WTC11 (cell line): ENCODE measurements around the gene BLM. TPM values are rescaled to one million over a fixed set of nuclear protein-coding genes. Genes with fewer than 3 reads are reported as not detected.
"Not testable (repeated sequence)": the region's sequence is repeated elsewhere in the genome, so short reads cannot be mapped to it uniquely, and the experiment has no call there.

ENCODE experiments used
- ATAC-seq: fragments of 200-7000 bp; cut with Tn5 transposase; 2 replicates; pipeline ENCODE4 v1.10.0; 2021; ENCODE audit warnings: mild to moderate bottlenecking, moderate library complexity
- CTCF ChIA-PET: fragments of 300-600 bp; sonication (Branson Sonifier 250); formaldehyde crosslinking; loops from one replicate; lab custom pipeline; 2021; ENCODE audit warnings: antibody characterized with exemption; lab: Charles Lee
- POLR2A ChIA-PET: fragments of 350-600 bp; sonication (Branson Sonifier 250); formaldehyde crosslinking; loops from one replicate; lab custom pipeline; 2021; ENCODE audit warnings: antibody characterized with exemption; lab: Charles Lee
- DNase-seq: peaks from one replicate; pipeline ENCODE4 v3.0.0; 2021; ENCODE audit warnings: low spot score
- H3K27ac Mint-ChIP-seq: 2 replicates; pipeline ENCODE4 v1.8.0; 2021; ENCODE audit warnings: mixed read lengths
- H3K27me3 Mint-ChIP-seq: 2 replicates; pipeline ENCODE4 v1.8.0; 2021; ENCODE audit warnings: low read depth, mild to moderate bottlenecking, moderate library complexity, mixed read lengths
- H3K36me3 Mint-ChIP-seq: 2 replicates; pipeline ENCODE4 v1.8.0; 2021; ENCODE audit warnings: mixed read lengths
- H3K4me1 Mint-ChIP-seq: 2 replicates; pipeline ENCODE4 v1.8.0; 2022; ENCODE audit warnings: mixed read lengths
- H3K4me3 Mint-ChIP-seq: 2 replicates; pipeline ENCODE4 v1.8.0; 2021; ENCODE audit warnings: mild to moderate bottlenecking, moderate library complexity, mixed read lengths
- H3K9me3 Mint-ChIP-seq: 2 replicates; pipeline ENCODE4 v1.8.0; 2021; ENCODE audit warnings: mixed read lengths
- ARID4B ChIP-seq: sonication (generic); formaldehyde crosslinking; IDR thresholded peaks from 2 replicates; pipeline ENCODE4 v1.8.0; 2023; ENCODE audit warnings: missing genetic modification reagents, mild to moderate bottlenecking, borderline replicate concordance
- ATF1 ChIP-seq: sonication (generic); formaldehyde crosslinking; IDR thresholded peaks from 2 replicates; pipeline ENCODE4 v1.8.1; 2023; ENCODE audit warnings: mild to moderate bottlenecking, moderate library complexity, missing genetic modification reagents
- ATF6 ChIP-seq: sonication (generic); formaldehyde crosslinking; IDR thresholded peaks from 2 replicates; pipeline ENCODE4 v1.8.1; 2023; ENCODE audit warnings: mild to moderate bottlenecking, missing genetic modification reagents
- CREM ChIP-seq: sonication (generic); formaldehyde crosslinking; IDR thresholded peaks from 2 replicates; pipeline ENCODE4 v1.8.1; 2022; ENCODE audit warnings: mild to moderate bottlenecking, missing genetic modification reagents, moderate library complexity
- CTCF ChIP-seq: fragments of 200-600 bp; IDR thresholded peaks from 2 replicates; pipeline ENCODE4 v1.8.0; 2022; ENCODE audit warnings: antibody characterized with exemption
- ELF4 ChIP-seq: sonication (generic); formaldehyde crosslinking; IDR thresholded peaks from 2 replicates; pipeline ENCODE4 v1.8.1; 2022; ENCODE audit warnings: low read depth, mild to moderate bottlenecking, moderate library complexity, missing genetic modification reagents
- GABPB1 ChIP-seq: sonication (generic); formaldehyde crosslinking; IDR thresholded peaks from 2 replicates; pipeline ENCODE4 v1.8.1; 2023; ENCODE audit warnings: mild to moderate bottlenecking, missing genetic modification reagents
- MAX ChIP-seq: sonication (generic); formaldehyde crosslinking; IDR thresholded peaks from 2 replicates; pipeline ENCODE4 v1.8.0; 2022; ENCODE audit warnings: mild to moderate bottlenecking, missing genetic modification reagents
- NFYB ChIP-seq: sonication (generic); formaldehyde crosslinking; conservative IDR thresholded peaks from 2 replicates; pipeline ENCODE4 v1.8.0; 2022; ENCODE audit warnings: low read depth, missing genetic modification reagents
- NR1H2 ChIP-seq: sonication (generic); formaldehyde crosslinking; IDR thresholded peaks from 2 replicates; pipeline ENCODE4 v1.9.0; 2021; ENCODE audit warnings: mild to moderate bottlenecking, moderate library complexity, missing genetic modification reagents
- NR3C1 ChIP-seq: sonication (generic); formaldehyde crosslinking; conservative IDR thresholded peaks from 2 replicates; pipeline ENCODE4 v1.8.1; 2023; ENCODE audit warnings: low read depth, mild to moderate bottlenecking, missing genetic modification reagents
- PRRX2 ChIP-seq: fragments of 250-450 bp; sonication (Bioruptor Pico); IDR thresholded peaks from 2 replicates; pipeline ENCODE4 v1.8.0; 2021; ENCODE audit warnings: mild to moderate bottlenecking
- SMAD4 ChIP-seq: sonication (generic); formaldehyde crosslinking; IDR thresholded peaks from 2 replicates; pipeline ENCODE4 v1.8.0; 2022; ENCODE audit warnings: mild to moderate bottlenecking, missing genetic modification reagents
- TCF7 ChIP-seq: sonication (generic); formaldehyde crosslinking; IDR thresholded peaks from 2 replicates; pipeline ENCODE4 v1.8.0; 2022; ENCODE audit warnings: mild to moderate bottlenecking, low read depth, missing genetic modification reagents, moderate library complexity
- ZMAT4 ChIP-seq: fragments of 250-450 bp; sonication (Bioruptor Pico); IDR thresholded peaks from 2 replicates; pipeline ENCODE4 v1.9.0; 2021; ENCODE audit warnings: mild to moderate bottlenecking
- ZNF317 ChIP-seq: sonication (generic); formaldehyde crosslinking; IDR thresholded peaks from 2 replicates; pipeline ENCODE4 v1.8.1; 2023; ENCODE audit warnings: low read depth, mild to moderate bottlenecking, moderate library complexity, missing genetic modification reagents, borderline replicate concordance
- ZNF396 ChIP-seq: fragments of 250-450 bp; sonication (Bioruptor Pico); IDR thresholded peaks from 2 replicates; pipeline ENCODE4 v1.8.0; 2021; ENCODE audit warnings: mild to moderate bottlenecking, moderate library complexity, borderline replicate concordance
- ZSCAN18 ChIP-seq: fragments of 250-450 bp; sonication (Bioruptor Pico); IDR thresholded peaks from 2 replicates; pipeline ENCODE4 v2.1.2; 2022; ENCODE audit warnings: mild to moderate bottlenecking, moderate library complexity
- total RNA-seq: library from RNA; stranded (reverse); gene quantifications from 3 replicates; pipeline ENCODE4 v1.2.3, GENCODE V29; 2021

The BLM gene
- total RNA-seq, 1 experiment from 2014 or later, result 40.5 TPM

GRCh38 chr15:90686435-90687218 lies 30.5 kb upstream of the BLM start (continued):
- TF ChIP-seq ARID4B (CRISPR knock-in tag), result no peak
- TF ChIP-seq ATF1 (CRISPR knock-in tag), result no peak
- TF ChIP-seq MAX (CRISPR knock-in tag), result no peak
- no peak for TF ChIP-seq ZNF317 (CRISPR knock-in tag)
- TF ChIP-seq CREM, result no peak
- no peak for TF ChIP-seq GABPB1
- no peak for TF ChIP-seq NR1H2 (CRISPR knock-in tag)
- TF ChIP-seq ELF4 (CRISPR knock-in tag), result no peak
- no peak for TF ChIP-seq ZNF396 (CRISPR knock-in tag)
- TF ChIP-seq PRRX2 (CRISPR knock-in tag), result no peak
- TF ChIP-seq TCF7 (CRISPR knock-in tag), result no peak

GRCh38 chr15:90689326-90689961 lies 27.7 kb upstream of the BLM start:
- DNase-seq, H3K4me3 Mint-ChIP-seq, H3K4me1 Mint-ChIP-seq, H3K36me3 Mint-ChIP-seq, H3K27me3 Mint-ChIP-seq, POLR2A ChIA-PET, ATAC-seq, H3K27ac Mint-ChIP-seq, H3K9me3 Mint-ChIP-seq: not testable (repeated sequence)
- CTCF ChIA-PET, result interaction anchor here (0.6 to 0.7 kb wide), 2 partner anchors 19 to 74 kb away, joined by 3 to 5 read pairs; no protein-coding TSS in a partner anchor

GRCh38 chr15:90690585-90690984 lies 26.6 kb upstream of the BLM start:
- Mint-ChIP-seq H3K36me3 (peaks cover 2% of the 10 kb centered on the region), H3K9me3 (peaks cover 8% of the 10 kb centered on the region), H3K27me3 (no peaks in the 10 kb centered on the region), H3K4me1 (no peaks in the 10 kb centered on the region; the same call in 1 of the 2 replicates), H3K27ac (no peak overlapping the region), H3K4me3 (no peak overlapping the region)
- ATAC-seq (no peak), DNase-seq (no peak)
- CTCF ChIA-PET, result interaction anchor here (0.6 to 1.8 kb wide), 5 partner anchors 9 to 669 kb away, joined by 3 to 18 read pairs (median 3); no protein-coding TSS in a partner anchor
- no peak for TF ChIP-seq SMAD4 (CRISPR knock-in tag)
- POLR2A ChIA-PET, result no interaction called here

GRCh38 chr15:90691369-90691768 lies 25.8 kb upstream of the BLM start:
- peaks cover 8% of the 10 kb centered on the region for H3K9me3 Mint-ChIP-seq
- H3K27me3 Mint-ChIP-seq, result no peaks in the 10 kb centered on the region
- ChIA-PET CTCF (interaction anchor here (1.0 to 1.8 kb wide), 6 partner anchors 9 to 398 kb away, joined by 3 to 18 read pairs (median 4); no protein-coding TSS in a partner anchor), POLR2A (interaction anchor here (1.1 kb wide), 1 partner anchor 27 kb away, joined by 3 read pairs; no protein-coding TSS in a partner anchor)
- peaks cover 2% of the 10 kb centered on the region for H3K36me3 Mint-ChIP-seq
- DNase-seq (no peak), ATAC-seq (no peak)
- no peaks in the 10 kb centered on the region; the same call in 1 of the 2 replicates for H3K4me1 Mint-ChIP-seq
- H3K4me3 Mint-ChIP-seq, result no peak overlapping the region
- no peak overlapping the region for H3K27ac Mint-ChIP-seq
- TF ChIP-seq NFYB (CRISPR knock-in tag), result no peak
- TF ChIP-seq ATF6 (CRISPR knock-in tag), result no peak
- no peak for TF ChIP-seq NR3C1 (CRISPR knock-in tag)
- TF ChIP-seq ZMAT4 (CRISPR knock-in tag), result no peak
- no peak for TF ChIP-seq CTCF
- TF ChIP-seq ZSCAN18, result no peak
